PFSK-1 (cell line): Measurements from ENCODE around the gene BCL2L1.

Experiments
- FOXP2 ChIP-seq: optimal IDR thresholded peaks from 2 replicates; pipeline ENCODE3; 2011; ENCODE audit warnings: borderline replicate concordance, control low read depth, inconsistent platforms; ENCODE audit not compliant: insufficient read depth; ENCODE audit errors: extremely low read length, extremely low read depth
- POLR2AphosphoS5 ChIP-seq: IDR thresholded peaks from 2 replicates; pipeline ENCODE4 v1.6.1; 2012; ENCODE audit warnings: low read depth, mild to moderate bottlenecking, control low read depth, low read length, moderate library complexity
- SIN3A ChIP-seq: IDR thresholded peaks from 2 replicates; pipeline ENCODE4 v1.6.1; 2012; ENCODE audit warnings: mild to moderate bottlenecking, low read length, moderate library complexity, borderline replicate concordance; ENCODE audit not compliant: insufficient read depth
- TAF1 ChIP-seq: IDR thresholded peaks from 2 replicates; pipeline ENCODE4 v1.6.1; 2012; ENCODE audit warnings: low read length, control low read depth, borderline replicate concordance; ENCODE audit not compliant: insufficient read depth
- TF ChIP-seq, protein P1 (sequence below), 2 experiments: IDR thresholded peaks; 2 replicates each; pipeline versions ENCODE4 v1.6.1 to v1.8.0; 2011 to 2012; ENCODE audit warnings: low read depth in 2 of 2, low read length in 2 of 2, control low read depth in 1 of 2, inconsistent platforms in 1 of 2, mild to moderate bottlenecking in 1 of 2, moderate library complexity in 1 of 2; ENCODE audit not compliant: insufficient read depth in 1 of 2

DNA sequence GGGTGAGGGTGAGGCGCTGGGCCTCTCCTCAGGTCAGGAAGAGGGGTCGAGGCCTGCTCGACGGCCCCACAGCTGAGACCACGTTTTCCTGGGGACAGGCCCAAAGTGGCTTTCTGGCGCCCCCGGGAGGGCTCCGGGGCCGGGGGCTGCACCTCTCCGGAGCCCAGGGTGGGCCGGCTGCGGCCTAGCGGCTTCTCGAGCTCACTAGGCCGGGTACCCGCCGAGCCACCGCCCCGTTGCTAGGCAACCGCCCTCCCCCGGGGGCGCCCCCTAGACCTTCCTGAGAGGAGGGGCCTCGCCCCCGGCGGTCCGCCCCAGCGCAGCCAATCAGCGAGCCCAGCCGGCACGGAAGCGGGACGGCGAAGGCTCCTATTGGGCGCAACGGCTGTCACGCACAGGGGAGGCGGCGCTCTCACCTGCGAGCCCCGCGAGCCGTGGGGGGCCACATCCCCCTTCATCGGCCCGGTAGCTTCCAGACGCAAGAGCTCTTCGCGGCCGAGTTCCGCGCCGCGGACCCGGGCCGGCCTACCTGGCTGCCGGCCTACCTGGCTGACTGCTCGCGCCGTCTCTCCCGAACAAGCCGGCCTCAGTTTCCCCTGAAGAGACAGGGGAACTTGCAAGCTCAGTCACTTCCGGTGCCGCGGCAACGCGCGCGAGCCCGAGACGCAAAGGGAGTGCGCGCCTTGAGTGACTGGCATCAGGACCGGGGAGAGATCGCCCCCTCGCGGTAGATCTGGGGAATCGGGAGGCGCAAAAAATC is 831 bp upstream of the BCL2L1 start:
- TF ChIP-seq SIN3A (no peak), TAF1 (no peak), FOXP2 (no peak), POLR2AphosphoS5 (no peak; the same call in none of the 2 replicates)
- TF ChIP-seq, protein P1, sequence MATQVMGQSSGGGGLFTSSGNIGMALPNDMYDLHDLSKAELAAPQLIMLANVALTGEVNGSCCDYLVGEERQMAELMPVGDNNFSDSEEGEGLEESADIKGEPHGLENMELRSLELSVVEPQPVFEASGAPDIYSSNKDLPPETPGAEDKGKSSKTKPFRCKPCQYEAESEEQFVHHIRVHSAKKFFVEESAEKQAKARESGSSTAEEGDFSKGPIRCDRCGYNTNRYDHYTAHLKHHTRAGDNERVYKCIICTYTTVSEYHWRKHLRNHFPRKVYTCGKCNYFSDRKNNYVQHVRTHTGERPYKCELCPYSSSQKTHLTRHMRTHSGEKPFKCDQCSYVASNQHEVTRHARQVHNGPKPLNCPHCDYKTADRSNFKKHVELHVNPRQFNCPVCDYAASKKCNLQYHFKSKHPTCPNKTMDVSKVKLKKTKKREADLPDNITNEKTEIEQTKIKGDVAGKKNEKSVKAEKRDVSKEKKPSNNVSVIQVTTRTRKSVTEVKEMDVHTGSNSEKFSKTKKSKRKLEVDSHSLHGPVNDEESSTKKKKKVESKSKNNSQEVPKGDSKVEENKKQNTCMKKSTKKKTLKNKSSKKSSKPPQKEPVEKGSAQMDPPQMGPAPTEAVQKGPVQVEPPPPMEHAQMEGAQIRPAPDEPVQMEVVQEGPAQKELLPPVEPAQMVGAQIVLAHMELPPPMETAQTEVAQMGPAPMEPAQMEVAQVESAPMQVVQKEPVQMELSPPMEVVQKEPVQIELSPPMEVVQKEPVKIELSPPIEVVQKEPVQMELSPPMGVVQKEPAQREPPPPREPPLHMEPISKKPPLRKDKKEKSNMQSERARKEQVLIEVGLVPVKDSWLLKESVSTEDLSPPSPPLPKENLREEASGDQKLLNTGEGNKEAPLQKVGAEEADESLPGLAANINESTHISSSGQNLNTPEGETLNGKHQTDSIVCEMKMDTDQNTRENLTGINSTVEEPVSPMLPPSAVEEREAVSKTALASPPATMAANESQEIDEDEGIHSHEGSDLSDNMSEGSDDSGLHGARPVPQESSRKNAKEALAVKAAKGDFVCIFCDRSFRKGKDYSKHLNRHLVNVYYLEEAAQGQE (IDR thresholded peaks at IDR 0.05; ENCODE audit: insufficient read depth in 1 of 2, low read depth in 2 of 2, low read length in 2 of 2) = 0 out of 4 replicates have a peak, but pooled peaks of 1 of the 2 experiments have one; percentile 11
